ENCODE data around the gene RBFOX1. TPM values are rescaled to one million over a fixed set of nuclear protein-coding genes. Genes with fewer than 3 reads are reported as not detected.

RBFOX1 gene
- total RNA-seq, 4 donors from 2014 or later: 0.16 TPM; not detected in 3

- no peak for TF ChIP-seq CTCF (IDR thresholded peaks at IDR 0.05; ENCODE audit: low read depth)
These were observed 296.3 kb downstream of the RBFOX1 start for GRCh38 chr16:7628981-7629380.

- TF ChIP-seq CTCF (IDR thresholded peaks at IDR 0.05; ENCODE audit: low read depth): no peak
These were observed 296.9 kb downstream of the RBFOX1 start for GRCh38 chr16:7629571-7629970.

DNA sequence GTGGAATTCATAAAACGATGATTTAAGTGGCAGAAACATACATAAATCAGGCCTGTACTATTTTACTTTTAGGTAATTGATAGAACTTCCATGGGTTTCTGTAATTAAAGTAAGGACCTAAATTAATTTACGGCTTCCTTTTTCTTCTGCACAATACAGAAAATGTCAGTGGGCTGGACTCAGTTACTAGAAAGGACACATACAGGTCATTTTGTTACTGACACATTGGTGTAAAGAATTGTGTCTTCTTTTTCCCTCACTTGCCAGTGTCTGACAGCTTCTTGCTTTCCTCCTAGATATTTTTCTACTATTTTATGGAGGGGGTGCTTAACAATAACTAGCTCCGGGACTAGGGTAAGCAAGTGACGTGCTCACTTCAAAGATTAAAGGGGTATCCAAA, 304.8 kb downstream of the RBFOX1 start:
- no peak for TF ChIP-seq CTCF (IDR thresholded peaks at IDR 0.05; ENCODE audit: low read depth)

DNA sequence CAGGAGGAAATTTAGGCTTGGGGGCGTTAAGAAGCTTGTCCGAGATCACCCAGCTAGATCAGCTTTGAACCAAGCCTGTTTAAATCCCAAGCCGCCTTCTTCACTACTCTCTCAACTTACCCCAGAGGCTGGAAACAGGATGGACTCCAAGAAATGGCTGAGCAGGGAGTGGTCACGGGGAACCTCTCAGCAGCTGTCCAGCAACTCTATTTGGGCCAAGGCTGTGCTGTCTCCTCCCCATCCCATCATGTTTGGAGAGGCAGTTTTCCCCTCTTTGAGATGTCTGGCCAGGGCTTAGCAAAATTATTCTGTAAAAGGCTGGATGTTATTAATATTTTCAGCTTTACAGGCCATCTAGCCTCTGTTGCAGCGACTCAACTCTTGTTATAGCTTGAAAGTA, 305.7 kb downstream of the RBFOX1 start:
- TF ChIP-seq CTCF (IDR thresholded peaks at IDR 0.05; ENCODE audit: low read depth): no peak

DNA sequence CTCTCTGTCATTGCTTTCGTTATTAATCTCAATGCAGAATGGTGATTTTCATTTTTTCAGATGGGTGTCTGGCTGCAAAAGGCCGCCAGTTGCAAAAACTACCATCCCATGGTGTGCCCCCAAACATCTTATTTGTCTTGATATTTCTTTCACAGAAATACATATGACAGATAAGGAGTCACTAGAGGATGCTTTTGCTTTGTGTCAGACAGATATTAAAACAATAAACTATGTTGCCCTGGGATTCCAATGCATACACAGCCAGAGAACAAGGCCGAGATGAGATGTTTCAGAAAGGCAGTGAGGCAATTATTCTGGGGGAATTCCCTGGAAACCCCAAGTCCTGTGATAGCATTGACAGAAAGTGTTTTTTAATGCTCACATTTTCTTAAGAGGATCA, 307.7 kb downstream of the RBFOX1 start:
- no peak for TF ChIP-seq CTCF (IDR thresholded peaks at IDR 0.05; ENCODE audit: low read depth)

- no peak for TF ChIP-seq CTCF (IDR thresholded peaks at IDR 0.05; ENCODE audit: low read depth)
These were observed 311.5 kb downstream of the RBFOX1 start for GRCh38 chr16:7644176-7644575.

GRCh38 chr16:7644811-7645210, 312.2 kb downstream of the RBFOX1 start:
- TF ChIP-seq CTCF (IDR thresholded peaks at IDR 0.05; ENCODE audit: low read depth): no peak

All from subcutaneous adipose tissue (tissue), 4 donors.